Measurements from ENCODE around the gene ARHGAP27.

DNA sequence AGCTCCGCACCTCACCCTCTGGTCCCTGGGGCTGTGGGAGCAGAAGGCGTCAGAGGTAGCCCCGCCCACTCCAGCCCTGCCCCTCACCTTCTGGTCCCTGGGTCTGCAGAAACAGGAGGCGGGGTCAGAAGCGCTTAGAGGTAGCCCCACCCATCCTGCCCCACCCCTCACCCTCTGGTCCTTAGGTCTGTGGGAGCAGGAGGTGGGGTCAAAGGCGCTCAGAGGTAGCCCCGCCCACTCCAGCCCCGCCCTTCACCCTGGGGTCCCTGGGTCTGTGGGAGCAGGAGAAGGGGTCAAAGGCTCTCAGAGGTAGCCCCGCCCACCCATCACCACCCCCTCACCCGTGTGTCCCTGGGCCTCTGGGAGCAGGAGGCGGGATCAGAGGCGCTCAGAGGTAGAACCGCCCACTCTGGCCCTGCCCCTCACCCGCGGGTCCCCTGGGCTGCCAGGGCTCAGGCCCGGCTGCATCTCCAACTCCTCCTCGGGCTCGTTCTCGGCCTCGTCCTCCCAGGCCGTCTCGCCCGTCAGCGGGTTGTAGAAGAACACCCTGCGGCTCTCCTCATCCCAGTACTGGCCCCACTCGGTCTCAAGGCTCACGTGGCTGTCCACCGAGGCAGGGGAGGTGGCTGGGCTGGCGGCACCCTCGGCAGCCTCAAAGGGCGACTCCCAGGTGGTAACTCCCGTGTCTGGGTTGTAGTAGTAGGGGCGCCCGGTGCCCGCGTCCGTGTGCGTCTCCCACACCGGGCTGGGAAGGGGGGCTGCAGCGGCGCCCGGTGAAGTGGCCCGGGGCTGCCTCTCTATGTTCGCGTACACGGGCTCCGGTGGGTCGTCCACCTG is 27.2 kb downstream of the ARHGAP27 start:
- TF ChIP-seq MXI1 (IDR thresholded peaks at IDR 0.05; ENCODE audit: borderline replicate concordance, low read depth, low read length) (no peak), RAD21 (IDR thresholded peaks at IDR 0.05; ENCODE audit: low read length) (no peak), POLR2A (IDR thresholded peaks at IDR 0.05; ENCODE audit: low read depth, low read length) (no peak), BHLHE40 (IDR thresholded peaks at IDR 0.05; ENCODE audit: low read depth, low read length) (no peak), SMC3 (IDR thresholded peaks at IDR 0.05; ENCODE audit: low read depth, low read length) (no peak), NFE2L2 (IDR thresholded peaks at IDR 0.05; ENCODE audit: low read depth, low read length) (no peak), USF2 (IDR thresholded peaks at IDR 0.05; ENCODE audit: low read depth, low read length) (no peak)
- TF ChIP-seq, protein P1, sequence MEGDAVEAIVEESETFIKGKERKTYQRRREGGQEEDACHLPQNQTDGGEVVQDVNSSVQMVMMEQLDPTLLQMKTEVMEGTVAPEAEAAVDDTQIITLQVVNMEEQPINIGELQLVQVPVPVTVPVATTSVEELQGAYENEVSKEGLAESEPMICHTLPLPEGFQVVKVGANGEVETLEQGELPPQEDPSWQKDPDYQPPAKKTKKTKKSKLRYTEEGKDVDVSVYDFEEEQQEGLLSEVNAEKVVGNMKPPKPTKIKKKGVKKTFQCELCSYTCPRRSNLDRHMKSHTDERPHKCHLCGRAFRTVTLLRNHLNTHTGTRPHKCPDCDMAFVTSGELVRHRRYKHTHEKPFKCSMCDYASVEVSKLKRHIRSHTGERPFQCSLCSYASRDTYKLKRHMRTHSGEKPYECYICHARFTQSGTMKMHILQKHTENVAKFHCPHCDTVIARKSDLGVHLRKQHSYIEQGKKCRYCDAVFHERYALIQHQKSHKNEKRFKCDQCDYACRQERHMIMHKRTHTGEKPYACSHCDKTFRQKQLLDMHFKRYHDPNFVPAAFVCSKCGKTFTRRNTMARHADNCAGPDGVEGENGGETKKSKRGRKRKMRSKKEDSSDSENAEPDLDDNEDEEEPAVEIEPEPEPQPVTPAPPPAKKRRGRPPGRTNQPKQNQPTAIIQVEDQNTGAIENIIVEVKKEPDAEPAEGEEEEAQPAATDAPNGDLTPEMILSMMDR (conservative IDR thresholded peaks at IDR 0.05; ENCODE audit: low read depth, low read length) = no peak

All from IMR-90 (cell line).